Daoy (cell line): Measurements from ENCODE around the gene CNRIP1. TPM values are rescaled to one million over a fixed set of nuclear protein-coding genes. Genes with fewer than 3 reads are reported as not detected.

Experiments
- DNase-seq: peaks from one replicate; pipeline ENCODE4 v3.0.0-alpha.2; 2015; ENCODE audit warnings: low read depth
- total RNA-seq: library from RNA; depleted of rRNA; stranded (reverse); fragments of >200 nt; shearing (Covaris generic); gene quantifications from 2 replicates; pipeline ENCODE4 v1.2.3, GENCODE V29; 2014

CNRIP1 gene
- total RNA-seq, 1 experiment from 2014 or later, result 26.1 TPM

- DNase-seq, result no peak
Measured at GRCh38 chr2:68292108-68292710, 27.5 kb downstream of the CNRIP1 start.

GRCh38 chr2:68291314-68291713 is 28.4 kb downstream of the CNRIP1 start:
- no peak for DNase-seq

GRCh38 chr2:68290901-68291300 is 28.8 kb downstream of the CNRIP1 start:
- no peak for DNase-seq

- no peak for DNase-seq
Measured at GRCh38 chr2:68287580-68288441, 31.9 kb downstream of the CNRIP1 start.

- no peak for DNase-seq
Measured at GRCh38 chr2:68284896-68285295, 34.9 kb downstream of the CNRIP1 start.

GRCh38 chr2:68283419-68283812 is 36.3 kb downstream of the CNRIP1 start:
- DNase-seq, result no peak

- DNase-seq, result peak; percentile 29
Measured at GRCh38 chr2:68282811-68283418, 36.8 kb downstream of the CNRIP1 start.

GRCh38 chr2:68280796-68281195 is 39.0 kb downstream of the CNRIP1 start:
- DNase-seq, result no peak

- no peak for DNase-seq
Measured at GRCh38 chr2:68280348-68280747, 39.4 kb downstream of the CNRIP1 start.

- DNase-seq, result no peak
Measured at GRCh38 chr2:68279691-68280090, 40.1 kb downstream of the CNRIP1 start.

GRCh38 chr2:68278169-68278568 is 41.6 kb downstream of the CNRIP1 start:
- no peak for DNase-seq

- DNase-seq, result no peak
Measured at GRCh38 chr2:68274022-68274421, 45.7 kb downstream of the CNRIP1 start.

- DNase-seq, result no peak
Measured at GRCh38 chr2:68272246-68272994, 47.3 kb downstream of the CNRIP1 start.

GRCh38 chr2:68266655-68267054 is 53.1 kb downstream of the CNRIP1 start:
- no peak for DNase-seq

GRCh38 chr2:68263632-68264031 is 56.1 kb downstream of the CNRIP1 start:
- DNase-seq, result no peak

GRCh38 chr2:68258851-68259250 is 60.9 kb downstream of the CNRIP1 start:
- DNase-seq, result no peak

GRCh38 chr2:68256093-68256450 is 63.7 kb downstream of the CNRIP1 start:
- DNase-seq, result peak; percentile 26

- no peak for DNase-seq
Measured at GRCh38 chr2:68253219-68254068, 66.3 kb downstream of the CNRIP1 start.

- peak; percentile 98 for DNase-seq
Measured at GRCh38 chr2:68252400-68253218, 67.1 kb downstream of the CNRIP1 start, which contains the start of gene PPP3R1. TSS of gene PPP3R1 (minus strand) at chr2:68252532. CDS start at chr2:68252127, 405 bp downstream.

GRCh38 chr2:68251855-68252399 is 67.8 kb downstream of the CNRIP1 start:
- peak; percentile 35 for DNase-seq
